Transverse colon (tissue), 4 donors: ENCODE data around the gene TAF1A. TPM values are rescaled to one million over a fixed set of nuclear protein-coding genes. Genes with fewer than 3 reads are reported as not detected.
"Not testable (repeated sequence)": the region's sequence is repeated elsewhere in the genome, so short reads cannot be mapped to it uniquely, and the experiment has no call there.

Experiments
- DNase-seq: peaks from one replicate; pipeline ENCODE4 v3.0.0-alpha.2; 2019
- H3K27ac ChIP-seq, 4 donors: fragments of 200-600 bp; sonication (generic); 2 replicates each; pipeline ENCODE4 v1.5.1; 2016 to 2018; ENCODE audit warnings: inconsistent platforms in 4 of 4
- H3K27me3 ChIP-seq: fragments of 200-600 bp; sonication (generic); 2 replicates; pipeline ENCODE4 v1.5.1; 2017; ENCODE audit warnings: inconsistent platforms
- H3K36me3 ChIP-seq, 4 donors: fragments of 200-600 bp; sonication (generic); 2 replicates each; pipeline ENCODE4 v1.5.1; 2017 to 2019; ENCODE audit warnings: inconsistent platforms in 4 of 4
- H3K4me1 ChIP-seq, 4 donors: fragments of 200-600 bp; sonication (generic); 2 replicates each; pipeline ENCODE4 v1.5.1; 2017 to 2020; ENCODE audit warnings: inconsistent platforms in 4 of 4
- H3K4me3 ChIP-seq, 4 donors: fragments of 200-600 bp; sonication (generic); 1 replicate in 1 of 4; 2 replicates in 3 of 4; pipeline versions ENCODE4 v1.5.1 to v1.6.1; 2017 to 2019; ENCODE audit warnings: inconsistent platforms in 4 of 4
- H3K9me3 ChIP-seq, 2 donors: fragments of 200-600 bp; sonication (generic); 2 replicates each; pipeline ENCODE4 v1.5.1; 2017 to 2019; ENCODE audit warnings: inconsistent platforms in 2 of 2
- EP300 ChIP-seq: sonication (generic); formaldehyde crosslinking; IDR thresholded peaks from one replicate; pipeline ENCODE4 v1.6.1; 2017; ENCODE audit warnings: antibody characterized with exemption, low read depth
- POLR2A ChIP-seq: fragments of 450-650 bp; IDR thresholded peaks from one replicate; pipeline ENCODE4 v1.6.1; 2016; ENCODE audit warnings: antibody characterized with exemption, mild to moderate bottlenecking, moderate library complexity
- POLR2AphosphoS5 ChIP-seq, 3 donors: sonication (generic); formaldehyde crosslinking; IDR thresholded peaks; one replicate each; pipeline ENCODE4 v1.6.1; 2016; ENCODE audit warnings: antibody characterized with exemption in 3 of 3
- WGBS, 2 donors: methylation state at CpG; one replicate each; pipeline ENCODE4 v1.1.5; 2018; ENCODE audit warnings: low coverage in 1 of 2; 5-methylcytosine and 5-hydroxymethylcytosine counted together
- in situ Hi-C, 4 donors: fragments of 200-750 bp; cut with MboI; loops; one replicate each; pipeline versions ENCODE4 v1.15.0 to v1.15.1; 2017; ENCODE audit warnings: low sequenced_read_pairs in 3 of 4, low pct_ligation_motif_present in 1 of 4, low pct_unique_long_range_greater_than_20kb in 1 of 4
- intact Hi-C: fragments of 100-400 bp; cut with DNase I; formaldehyde crosslinking; loops from one replicate; pipeline ENCODE4 v1.15.1; 2023; ENCODE audit warnings: low total_unique reads
- total RNA-seq, 4 donors: library from RNA; depleted of rRNA; stranded (reverse); fragments of >200 nt; gene quantifications; one replicate each; pipeline ENCODE4 v1.1.0, GENCODE V29; 2016
- TF ChIP-seq, protein P1 (sequence below), 5 experiments: fragments of 200-600 bp in 3 of 5; fragments of 450-650 bp in 2 of 5; sonication (generic) in 3 of 5; IDR thresholded peaks; 1 replicate in 2 of 5; 2 replicates in 3 of 5; pipeline ENCODE4 v1.5.1; 2016 to 2017; ENCODE audit warnings: antibody characterized with exemption in 5 of 5, inconsistent platforms in 3 of 5, mild to moderate bottlenecking in 2 of 5, moderate library complexity in 1 of 5

The TAF1A gene
- total RNA-seq, 4 donors from 2014 or later: 2.2 to 10.1 (median 4.1) TPM

- peaks cover 8% of the 10 kb centered on the region for H3K27me3 ChIP-seq
- no peaks in the 10 kb centered on the region for H3K36me3 ChIP-seq
- 2 to 6% methylated on average over 8 to 27 of the region's 37 CpGs for WGBS, 2 donors
- H3K9me3 ChIP-seq: no peaks in the 10 kb centered on the region
- peak overlapping the region; percentile 34 to 100 (median 46) for H3K4me3 ChIP-seq
- peaks cover 4 to 51% (median 15%) of the 10 kb centered on the region in 4 donors for H3K4me1 ChIP-seq
- intact Hi-C loops (no loop called here), in situ Hi-C loops (no loop called here)
- TF ChIP-seq POLR2A: peak; percentile 58
- TF ChIP-seq, protein P1, sequence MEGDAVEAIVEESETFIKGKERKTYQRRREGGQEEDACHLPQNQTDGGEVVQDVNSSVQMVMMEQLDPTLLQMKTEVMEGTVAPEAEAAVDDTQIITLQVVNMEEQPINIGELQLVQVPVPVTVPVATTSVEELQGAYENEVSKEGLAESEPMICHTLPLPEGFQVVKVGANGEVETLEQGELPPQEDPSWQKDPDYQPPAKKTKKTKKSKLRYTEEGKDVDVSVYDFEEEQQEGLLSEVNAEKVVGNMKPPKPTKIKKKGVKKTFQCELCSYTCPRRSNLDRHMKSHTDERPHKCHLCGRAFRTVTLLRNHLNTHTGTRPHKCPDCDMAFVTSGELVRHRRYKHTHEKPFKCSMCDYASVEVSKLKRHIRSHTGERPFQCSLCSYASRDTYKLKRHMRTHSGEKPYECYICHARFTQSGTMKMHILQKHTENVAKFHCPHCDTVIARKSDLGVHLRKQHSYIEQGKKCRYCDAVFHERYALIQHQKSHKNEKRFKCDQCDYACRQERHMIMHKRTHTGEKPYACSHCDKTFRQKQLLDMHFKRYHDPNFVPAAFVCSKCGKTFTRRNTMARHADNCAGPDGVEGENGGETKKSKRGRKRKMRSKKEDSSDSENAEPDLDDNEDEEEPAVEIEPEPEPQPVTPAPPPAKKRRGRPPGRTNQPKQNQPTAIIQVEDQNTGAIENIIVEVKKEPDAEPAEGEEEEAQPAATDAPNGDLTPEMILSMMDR (IDR thresholded peaks at IDR 0.05): no peak
- TF ChIP-seq POLR2AphosphoS5 (IDR thresholded peaks at IDR 0.05): peak; percentile 41 to 66 (median 61)
- DNase-seq: peak; percentile 95
- peak overlapping the region; percentile 71 to 81 (median 77) for H3K27ac ChIP-seq
Measured at GRCh38 chr1:222617367-222617951, 27.7 kb upstream of the TAF1A start.

DNA sequence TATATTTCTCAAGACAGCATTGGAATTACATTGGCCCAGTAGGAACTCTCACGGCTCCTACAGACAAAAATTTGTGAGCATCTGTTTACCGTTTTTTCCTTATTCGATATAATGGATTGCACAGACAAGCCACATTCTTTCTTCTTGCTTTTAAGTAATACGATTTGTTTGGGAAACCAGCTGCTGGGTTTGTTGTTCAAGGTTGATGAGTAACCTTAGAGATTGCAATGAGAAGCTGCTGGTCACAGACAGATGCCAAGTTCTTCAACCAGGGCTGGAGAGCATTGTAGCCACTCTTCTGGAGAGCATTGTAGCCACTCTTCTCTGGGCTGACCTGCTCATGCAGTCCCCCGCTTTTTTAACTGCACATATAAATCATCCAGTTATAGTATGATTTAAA is 26.8 kb upstream of the TAF1A start:
- Histone ChIP-seq H3K27ac (peak overlapping the region; percentile 71 to 81 (median 77)), H3K36me3 (no peaks in the 10 kb centered on the region), H3K27me3 (peaks cover 8% of the 10 kb centered on the region), H3K4me3 (no peak overlapping the region), H3K9me3 (no peaks in the 10 kb centered on the region), H3K4me1 (peaks cover 4 to 54% (median 15%) of the 10 kb centered on the region in 4 donors)
- 66 to 80% methylated on average over 5 of the region's 5 CpGs for WGBS, 2 donors
- in situ Hi-C loops (no loop called here), intact Hi-C loops (no loop called here)
- no peak for DNase-seq
- TF ChIP-seq POLR2A (no peak), POLR2AphosphoS5 (IDR thresholded peaks at IDR 0.05) (no peak), EP300 (no peak)
- TF ChIP-seq, protein P1 (IDR thresholded peaks at IDR 0.05): no peak

DNA sequence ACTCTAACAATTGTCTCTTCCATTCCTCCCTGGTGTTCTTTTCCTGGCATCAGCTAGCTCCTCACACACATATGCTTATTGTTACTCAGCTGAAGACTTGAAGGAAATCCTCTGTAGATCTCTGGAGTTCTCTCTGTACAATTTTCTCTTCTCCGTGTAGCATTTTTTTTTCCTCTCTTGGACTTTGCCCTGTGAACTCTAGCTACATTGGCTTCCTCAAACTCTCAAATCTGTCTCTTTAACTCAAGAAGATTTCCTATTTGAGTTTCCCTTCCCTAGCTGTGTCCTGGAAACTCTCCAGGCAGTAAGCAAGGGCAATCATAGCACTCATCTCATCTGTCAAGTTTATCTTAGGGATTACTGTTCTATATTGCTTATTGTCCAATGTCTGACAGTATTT is 23.9 kb upstream of the TAF1A start:
- H3K27me3 ChIP-seq: peaks cover 8% of the 10 kb centered on the region
- TF ChIP-seq EP300 (no peak), POLR2A (no peak), POLR2AphosphoS5 (IDR thresholded peaks at IDR 0.05) (no peak)
- TF ChIP-seq, protein P1 (IDR thresholded peaks at IDR 0.05): no peak
- H3K4me1 ChIP-seq: peaks cover 0 to 48% (median 10%) of the 10 kb centered on the region in 4 donors
- H3K9me3 ChIP-seq: no peaks in the 10 kb centered on the region
- no peak overlapping the region for H3K4me3 ChIP-seq
- intact Hi-C loops: no loop called here
- no peak for DNase-seq
- H3K36me3 ChIP-seq: no peaks in the 10 kb centered on the region
- 33 to 46% methylated on average over 1 of the region's 1 CpG for WGBS, 2 donors
- peak overlapping the region in 2 of 4 donors; percentile 22 to 24 for H3K27ac ChIP-seq
- in situ Hi-C loops: no loop called here

- in situ Hi-C loops (no loop called here), intact Hi-C loops (no loop called here)
- H3K4me3 ChIP-seq: no peak overlapping the region
- peaks cover 8% of the 10 kb centered on the region for H3K27me3 ChIP-seq
- no peaks in the 10 kb centered on the region for H3K9me3 ChIP-seq
- H3K27ac ChIP-seq: no peak overlapping the region
- H3K36me3 ChIP-seq: no peaks in the 10 kb centered on the region
- 95 to 100% methylated on average over 2 of the region's 2 CpGs for WGBS, 2 donors
- no peak for TF ChIP-seq EP300
- TF ChIP-seq POLR2A: no peak
- TF ChIP-seq, protein P1 (IDR thresholded peaks at IDR 0.05): no peak
- no peak for TF ChIP-seq POLR2AphosphoS5 (IDR thresholded peaks at IDR 0.05)
- DNase-seq: no peak
- peaks cover 0 to 36% (median 3%) of the 10 kb centered on the region in 4 donors for H3K4me1 ChIP-seq
Measured at GRCh38 chr1:222610728-222611127, 21.0 kb upstream of the TAF1A start.

DNA sequence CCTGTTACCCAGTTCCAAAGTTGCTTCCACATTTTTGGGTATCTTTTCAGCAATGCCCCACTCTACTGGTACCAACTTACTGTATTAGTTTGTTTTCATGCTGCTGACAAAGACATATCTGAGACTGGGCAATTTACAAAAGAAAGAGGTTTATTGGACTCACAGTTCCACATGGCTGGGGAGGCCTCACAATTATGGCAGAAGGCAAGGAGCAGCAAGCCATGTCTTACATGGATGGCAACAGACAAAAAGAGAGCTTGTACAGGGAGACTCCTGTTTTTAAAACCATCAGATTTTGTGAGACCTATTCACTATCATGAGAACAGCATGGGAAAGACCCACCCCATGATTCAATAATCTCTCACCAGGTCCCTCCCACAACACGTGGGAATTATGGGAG is 19.4 kb upstream of the TAF1A start:
- H3K36me3 ChIP-seq, H3K27me3 ChIP-seq, in situ Hi-C loops, intact Hi-C loops, H3K27ac ChIP-seq, H3K9me3 ChIP-seq, H3K4me3 ChIP-seq, DNase-seq: not testable (repeated sequence)
- H3K4me1 ChIP-seq: peaks cover 0 to 20% (median 3%) of the 10 kb centered on the region in 4 donors
- 33 to 70% methylated on average over 1 of the region's 1 CpG for WGBS, 2 donors
